Upper lobe of left lung (tissue), 4 donors: ENCODE data around the gene CDRT4.

Experiments used
- CTCF ChIP-seq, 6 experiments: fragments of 450-650 bp in 4 of 6; fragments of 200-600 bp in 2 of 6; sonication (generic) in 2 of 6; IDR thresholded peaks; one replicate each; pipeline ENCODE4 v1.5.1; 2016 to 2019; ENCODE audit warnings: antibody characterized with exemption in 6 of 6
- POLR2A ChIP-seq, 4 donors: fragments of 450-650 bp; IDR thresholded peaks; one replicate each; pipeline ENCODE4 v1.5.1; 2016 to 2017; ENCODE audit warnings: antibody characterized with exemption in 4 of 4, mild to moderate bottlenecking in 2 of 4
- POLR2AphosphoS5 ChIP-seq, 2 donors: sonication (generic); formaldehyde crosslinking; IDR thresholded peaks; one replicate each; pipeline ENCODE4 v1.5.1; 2017; ENCODE audit warnings: antibody characterized with exemption in 2 of 2

GRCh38 chr17:15494821-15495220, 27.4 kb upstream of the CDRT4 start:
- TF ChIP-seq POLR2A (IDR thresholded peaks at IDR 0.05) (no peak), CTCF (IDR thresholded peaks at IDR 0.05) (no peak), POLR2AphosphoS5 (IDR thresholded peaks at IDR 0.05) (no peak)
